Coronary artery (tissue), 2 donors: ENCODE measurements around the gene TSPAN14.

Experiments
- DNase-seq: peaks from one replicate; pipeline ENCODE4 v3.0.0-alpha.2; 2017; ENCODE audit warnings: low spot score
- H3K27ac ChIP-seq, 2 donors: fragments of 200-600 bp; sonication (generic); one replicate each; pipeline ENCODE4 v1.5.1; 2016 to 2019
- H3K4me3 ChIP-seq: fragments of 200-600 bp; sonication (generic); 2 replicates; pipeline ENCODE4 v1.5.1; 2016; ENCODE audit warnings: mild to moderate bottlenecking, moderate library complexity
- TF ChIP-seq, protein P1 (sequence below): fragments of 200-600 bp; sonication (generic); IDR thresholded peaks from one replicate; pipeline ENCODE4 v1.5.1; 2019; ENCODE audit warnings: antibody characterized with exemption

Gene TSPAN14

DNA sequence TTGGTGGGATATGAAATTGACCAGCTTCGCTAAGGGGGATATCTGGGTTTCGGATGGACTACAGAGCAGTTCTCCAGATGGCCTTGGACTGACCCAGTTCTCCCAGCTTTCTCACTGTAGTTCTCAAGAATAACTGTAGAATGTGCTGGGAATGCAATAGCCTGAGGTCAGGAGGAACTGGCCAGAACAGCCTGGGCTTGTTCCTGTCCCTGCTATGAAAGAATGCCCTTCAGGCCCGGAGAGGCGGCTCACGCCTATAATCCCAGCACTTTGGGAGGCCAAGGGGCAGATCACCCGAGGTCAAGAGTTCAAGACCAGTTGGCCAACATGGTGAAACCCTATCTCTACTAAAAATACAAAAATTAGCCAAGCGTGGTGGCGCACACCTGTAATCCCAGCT lies 12.3 kb upstream of the TSPAN14 start:
- no peak overlapping the region for H3K4me3 ChIP-seq
- no peak for DNase-seq
- TF ChIP-seq, protein P1, sequence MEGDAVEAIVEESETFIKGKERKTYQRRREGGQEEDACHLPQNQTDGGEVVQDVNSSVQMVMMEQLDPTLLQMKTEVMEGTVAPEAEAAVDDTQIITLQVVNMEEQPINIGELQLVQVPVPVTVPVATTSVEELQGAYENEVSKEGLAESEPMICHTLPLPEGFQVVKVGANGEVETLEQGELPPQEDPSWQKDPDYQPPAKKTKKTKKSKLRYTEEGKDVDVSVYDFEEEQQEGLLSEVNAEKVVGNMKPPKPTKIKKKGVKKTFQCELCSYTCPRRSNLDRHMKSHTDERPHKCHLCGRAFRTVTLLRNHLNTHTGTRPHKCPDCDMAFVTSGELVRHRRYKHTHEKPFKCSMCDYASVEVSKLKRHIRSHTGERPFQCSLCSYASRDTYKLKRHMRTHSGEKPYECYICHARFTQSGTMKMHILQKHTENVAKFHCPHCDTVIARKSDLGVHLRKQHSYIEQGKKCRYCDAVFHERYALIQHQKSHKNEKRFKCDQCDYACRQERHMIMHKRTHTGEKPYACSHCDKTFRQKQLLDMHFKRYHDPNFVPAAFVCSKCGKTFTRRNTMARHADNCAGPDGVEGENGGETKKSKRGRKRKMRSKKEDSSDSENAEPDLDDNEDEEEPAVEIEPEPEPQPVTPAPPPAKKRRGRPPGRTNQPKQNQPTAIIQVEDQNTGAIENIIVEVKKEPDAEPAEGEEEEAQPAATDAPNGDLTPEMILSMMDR = no peak
- no peak overlapping the region for H3K27ac ChIP-seq

DNA sequence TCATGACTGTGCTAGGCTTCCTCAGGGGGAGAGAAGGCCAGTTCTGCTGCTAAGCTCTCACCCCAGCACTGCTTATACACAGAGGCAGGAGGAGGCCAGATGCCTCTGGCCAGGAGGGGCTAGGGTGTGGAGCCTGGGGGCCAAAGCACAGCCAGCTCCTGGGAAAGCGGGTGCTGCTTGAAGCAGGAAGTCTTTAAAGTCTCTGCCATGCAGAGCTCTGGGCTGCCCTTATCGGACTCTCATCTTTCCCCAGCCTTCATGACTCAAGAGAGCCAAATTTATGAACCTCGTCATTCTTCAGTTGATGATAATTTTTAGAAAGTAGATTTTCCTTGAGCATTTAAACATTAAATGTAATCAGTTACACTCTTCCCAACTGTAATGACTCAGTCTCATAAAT lies 11.2 kb upstream of the TSPAN14 start:
- Histone ChIP-seq H3K27ac (no peak overlapping the region), H3K4me3 (no peak overlapping the region)
- DNase-seq = no peak
- TF ChIP-seq, protein P1 = no peak

DNA sequence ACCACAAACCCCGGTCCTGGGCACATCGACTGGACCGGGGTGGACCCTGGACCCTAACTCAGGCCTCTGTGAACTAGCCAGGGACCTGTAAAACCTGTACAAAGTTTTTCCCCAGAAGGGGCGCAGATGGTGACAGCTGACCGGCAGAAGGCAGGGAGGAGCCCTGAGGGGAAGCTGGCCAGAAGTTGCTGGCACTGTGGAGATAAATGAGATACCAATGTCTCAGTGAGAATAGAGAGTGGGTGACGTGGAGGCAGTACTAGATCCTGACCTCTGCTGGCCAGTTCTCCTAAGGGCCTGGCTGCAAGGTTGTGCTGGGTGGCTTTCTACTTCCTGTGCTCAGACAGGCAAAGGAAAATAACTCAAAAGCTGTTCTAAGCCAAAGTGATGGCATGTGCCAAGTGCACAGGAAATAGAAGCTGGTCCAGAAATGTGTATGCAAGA lies 10.6 kb upstream of the TSPAN14 start:
- TF ChIP-seq, protein P1 = no peak
- H3K27ac ChIP-seq = no peak overlapping the region
- no peak for DNase-seq
- no peak overlapping the region for H3K4me3 ChIP-seq

DNA sequence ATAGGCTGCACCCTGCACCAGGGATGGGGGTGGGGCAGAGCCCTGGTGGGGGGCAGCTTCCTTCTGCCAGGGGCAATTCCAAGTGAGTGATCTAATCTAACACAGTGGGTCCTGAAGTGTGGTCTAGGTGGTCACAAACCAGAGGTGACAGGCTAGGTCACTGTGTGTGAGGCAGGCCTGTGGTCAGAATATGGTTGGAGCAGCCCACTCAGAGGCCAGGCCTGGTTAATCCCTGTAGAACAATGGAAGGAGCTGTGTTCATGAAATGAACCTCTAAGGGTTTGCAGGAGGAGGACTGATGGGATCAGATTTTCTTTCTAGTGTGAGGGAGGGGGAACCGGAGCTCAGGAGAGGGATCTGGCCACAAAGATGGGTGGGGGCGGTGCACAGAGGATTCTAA lies 10.0 kb upstream of the TSPAN14 start:
- H3K27ac ChIP-seq = peak overlapping the region in 1 of 2 donors; percentile 32
- DNase-seq = no peak
- H3K4me3 ChIP-seq = no peak overlapping the region
- TF ChIP-seq, protein P1 = no peak

DNA sequence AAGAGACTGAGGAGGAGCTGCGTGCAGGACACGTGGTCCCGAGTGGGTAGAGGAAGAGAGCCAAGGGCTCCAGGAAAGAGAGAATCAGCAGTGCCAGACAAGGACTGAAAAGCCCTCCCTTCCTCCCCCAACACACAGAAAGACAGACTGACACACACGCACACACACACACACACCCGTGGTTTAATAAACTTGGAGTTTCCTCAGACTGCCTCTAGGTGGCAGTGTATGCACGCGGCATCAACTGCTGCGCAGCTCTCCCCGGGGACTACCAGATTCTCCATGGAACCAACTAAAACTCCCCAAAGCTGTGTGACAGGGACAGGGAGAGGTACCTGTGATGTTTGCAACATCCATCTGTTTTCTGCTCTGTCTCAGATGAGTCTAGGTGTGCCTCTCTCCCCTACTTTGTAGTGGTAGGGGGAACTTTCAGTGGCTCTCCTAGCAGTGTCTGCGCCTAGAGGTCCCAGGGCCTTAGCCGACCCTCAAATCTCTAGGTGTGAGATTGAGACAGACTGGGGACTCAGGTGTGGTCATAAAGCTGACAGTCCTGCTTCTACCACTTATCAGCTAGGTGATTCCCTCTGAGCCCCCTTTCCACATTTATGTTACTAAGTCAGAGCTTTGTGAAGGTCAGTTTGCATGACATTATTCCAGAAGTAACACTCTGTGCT lies 9.3 kb upstream of the TSPAN14 start:
- H3K27ac ChIP-seq = no peak overlapping the region
- no peak overlapping the region for H3K4me3 ChIP-seq
- no peak for DNase-seq
- TF ChIP-seq, protein P1 = peak; percentile 64

DNA sequence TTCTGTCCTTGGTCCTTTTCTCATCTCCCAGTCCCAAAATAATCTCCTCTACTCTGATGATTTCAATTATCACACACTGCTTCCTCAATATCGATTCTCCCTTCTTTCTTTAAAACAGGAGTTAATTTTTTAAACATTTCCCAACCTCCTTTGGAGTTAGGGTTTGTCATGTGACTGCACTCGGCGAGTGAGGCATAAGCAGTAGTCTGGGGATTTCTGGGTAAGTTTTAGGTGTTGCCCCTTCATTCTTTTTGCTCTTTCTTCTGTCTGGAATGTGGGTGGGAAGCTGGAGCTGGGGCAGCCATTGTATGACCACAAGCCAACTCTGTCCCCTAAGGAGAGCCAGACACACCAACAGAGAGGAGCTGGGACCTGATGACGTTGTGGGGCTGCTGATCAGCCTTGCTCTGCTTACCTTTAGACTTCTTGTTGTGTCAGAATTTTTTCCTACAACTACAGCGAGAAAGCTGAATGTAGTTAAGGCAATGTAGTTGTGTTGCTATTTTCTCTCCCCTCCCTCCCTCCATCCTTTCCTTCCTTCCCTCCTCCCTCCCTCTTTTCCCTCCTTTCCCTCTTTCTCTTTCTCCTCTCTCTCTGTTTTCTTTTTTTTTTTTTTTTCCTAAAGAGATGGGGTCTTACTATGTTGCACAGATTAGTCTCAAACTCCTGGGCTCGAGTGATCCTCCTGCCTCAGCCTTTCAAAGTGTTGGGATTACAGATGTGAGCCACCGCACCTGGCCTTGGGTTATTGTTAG lies 6.5 kb upstream of the TSPAN14 start:
- TF ChIP-seq, protein P1 = no peak
- Histone ChIP-seq H3K27ac (no peak overlapping the region), H3K4me3 (no peak overlapping the region)
- DNase-seq = no peak
